ENCODE measurements around the gene CST3.

CST3 gene

GRCh38 chr20:23669866-23670265 is 32.1 kb upstream of the CST3 start:
- no peak overlapping the region for H3K4me2 ChIP-seq (ENCODE audit: low read depth, low read length)
- no peak overlapping the region for H3K4me3 ChIP-seq (ENCODE audit: low read length)
- DNase-seq, result no peak
- H3K79me2 ChIP-seq (ENCODE audit: low read length), result no peaks in the 10 kb centered on the region
- no peaks in the 10 kb centered on the region for H3K4me1 ChIP-seq (ENCODE audit: low read length)
- no peak overlapping the region for H3K9ac ChIP-seq (ENCODE audit: low read length)
- no peaks in the 10 kb centered on the region for H3K36me3 ChIP-seq (replicated peaks; ENCODE audit: insufficient read depth, low read length)
- H3K27me3 ChIP-seq (replicated peaks; ENCODE audit: insufficient read depth, low read length), result no peaks in the 10 kb centered on the region
- no peaks in the 10 kb centered on the region for H3F3A ChIP-seq (ENCODE audit: insufficient read depth, low read length)
- no peaks in the 10 kb centered on the region for H3K9me2 ChIP-seq (replicated peaks; ENCODE audit: insufficient read depth, low read length)
- H2AFZ ChIP-seq (ENCODE audit: low read length), result no peak overlapping the region
- H3K9me3 ChIP-seq (replicated peaks; ENCODE audit: insufficient read depth, low read length), result no peaks in the 10 kb centered on the region
- TF ChIP-seq CTCF (IDR thresholded peaks at IDR 0.05; ENCODE audit: low read length), result no peak
- TF ChIP-seq EZH2phosphoT487 (IDR thresholded peaks at IDR 0.05; ENCODE audit: low read length), result no peak
- no peak for TF ChIP-seq EZH2 (optimal IDR thresholded peaks at IDR 0.05; ENCODE audit: low read depth, low read length)
- no peak overlapping the region for H3K27ac ChIP-seq (ENCODE audit: low read length)
- H4K20me1 ChIP-seq (ENCODE audit: insufficient read depth, low read length), result no peaks in the 10 kb centered on the region

GRCh38 chr20:23669327-23669726 is 31.6 kb upstream of the CST3 start:
- no peak for DNase-seq
- H3K27ac ChIP-seq (ENCODE audit: low read length), result no peak overlapping the region
- H3K9ac ChIP-seq (ENCODE audit: low read length), result no peak overlapping the region
- no peaks in the 10 kb centered on the region for H3K27me3 ChIP-seq (replicated peaks; ENCODE audit: insufficient read depth, low read length)
- H3K79me2 ChIP-seq (ENCODE audit: low read length), result no peaks in the 10 kb centered on the region
- TF ChIP-seq CTCF (IDR thresholded peaks at IDR 0.05; ENCODE audit: low read length) (no peak), EZH2phosphoT487 (IDR thresholded peaks at IDR 0.05; ENCODE audit: low read length) (no peak), EZH2 (optimal IDR thresholded peaks at IDR 0.05; ENCODE audit: low read depth, low read length) (no peak)
- H4K20me1 ChIP-seq (ENCODE audit: insufficient read depth, low read length), result no peaks in the 10 kb centered on the region
- no peaks in the 10 kb centered on the region for H3K4me1 ChIP-seq (ENCODE audit: low read length)
- H3K9me3 ChIP-seq (replicated peaks; ENCODE audit: insufficient read depth, low read length), result no peaks in the 10 kb centered on the region
- no peaks in the 10 kb centered on the region for H3F3A ChIP-seq (ENCODE audit: insufficient read depth, low read length)
- H3K4me3 ChIP-seq (ENCODE audit: low read length), result no peak overlapping the region
- H2AFZ ChIP-seq (ENCODE audit: low read length), result no peak overlapping the region
- no peaks in the 10 kb centered on the region for H3K9me2 ChIP-seq (replicated peaks; ENCODE audit: insufficient read depth, low read length)
- H3K4me2 ChIP-seq (ENCODE audit: low read depth, low read length), result no peak overlapping the region
- no peaks in the 10 kb centered on the region for H3K36me3 ChIP-seq (replicated peaks; ENCODE audit: insufficient read depth, low read length)

GRCh38 chr20:23668477-23668951 is 30.8 kb upstream of the CST3 start:
- no peak overlapping the region for H3K4me3 ChIP-seq (ENCODE audit: low read length)
- H4K20me1 ChIP-seq (ENCODE audit: insufficient read depth, low read length), result no peaks in the 10 kb centered on the region
- no peaks in the 10 kb centered on the region for H3K4me1 ChIP-seq (ENCODE audit: low read length)
- no peaks in the 10 kb centered on the region for H3F3A ChIP-seq (ENCODE audit: insufficient read depth, low read length)
- no peaks in the 10 kb centered on the region for H3K79me2 ChIP-seq (ENCODE audit: low read length)
- no peak overlapping the region for H2AFZ ChIP-seq (ENCODE audit: low read length)
- no peak overlapping the region for H3K9ac ChIP-seq (ENCODE audit: low read length)
- H3K4me2 ChIP-seq (ENCODE audit: low read depth, low read length), result no peak overlapping the region
- peak; percentile 82 for TF ChIP-seq CTCF (IDR thresholded peaks at IDR 0.05; ENCODE audit: low read length)
- no peak for TF ChIP-seq EZH2phosphoT487 (IDR thresholded peaks at IDR 0.05; ENCODE audit: low read length)
- no peaks in the 10 kb centered on the region for H3K9me2 ChIP-seq (replicated peaks; ENCODE audit: insufficient read depth, low read length)
- H3K36me3 ChIP-seq (replicated peaks; ENCODE audit: insufficient read depth, low read length), result no peaks in the 10 kb centered on the region
- DNase-seq, result peak; percentile 47
- no peak overlapping the region for H3K27ac ChIP-seq (ENCODE audit: low read length)
- no peaks in the 10 kb centered on the region for H3K9me3 ChIP-seq (replicated peaks; ENCODE audit: insufficient read depth, low read length)
- H3K27me3 ChIP-seq (replicated peaks; ENCODE audit: insufficient read depth, low read length), result no peaks in the 10 kb centered on the region

All from MM.1S (cell line).